Mesenchymal stem cell (in vitro differentiated cells and primary cell): ENCODE data around the gene TNFSF18.
A peak's percentile ranks its signal among the peaks of the same experiment; 100 is the strongest.

ENCODE experiments used
- DNase-seq: peaks from one replicate; pipeline ENCODE4 v3.0.0-alpha.2; 2013
- H2AFZ ChIP-seq: one replicate; pipeline ENCODE4 v1.6.1; 2013; ENCODE audit warnings: low read depth, mild to moderate bottlenecking, control low read depth, inconsistent platforms, low read length, moderate library complexity
- H2AK5ac ChIP-seq: 2 replicates; pipeline ENCODE4 v1.6.1; 2013; ENCODE audit warnings: low read length, moderate library complexity, mild to moderate bottlenecking, inconsistent platforms; ENCODE audit not compliant: severe bottlenecking
- H2BK120ac ChIP-seq: one replicate; pipeline ENCODE4 v1.6.1; 2013; ENCODE audit warnings: low read depth, mild to moderate bottlenecking, inconsistent platforms, low read length, moderate library complexity
- H2BK12ac ChIP-seq, 2 experiments: one replicate each; pipeline ENCODE4 v1.6.1; 2013; ENCODE audit warnings: inconsistent platforms in 2 of 2, low read length in 2 of 2, mild to moderate bottlenecking in 2 of 2, moderate library complexity in 2 of 2, control low read depth in 1 of 2
- H2BK15ac ChIP-seq: one replicate; pipeline ENCODE4 v1.6.1; 2013; ENCODE audit warnings: mild to moderate bottlenecking, low read depth, inconsistent platforms; ENCODE audit not compliant: poor library complexity, severe bottlenecking
- H2BK5ac ChIP-seq: 2 replicates; pipeline ENCODE4 v1.6.1; 2013; ENCODE audit warnings: low read depth, mild to moderate bottlenecking, low read length, control low read depth, inconsistent platforms; ENCODE audit not compliant: poor library complexity, severe bottlenecking
- H3K14ac ChIP-seq, 2 experiments: one replicate each; pipeline ENCODE4 v1.6.1; 2013; ENCODE audit warnings: inconsistent platforms in 2 of 2, low read length in 2 of 2, control low read depth in 1 of 2, mild to moderate bottlenecking in 1 of 2, moderate library complexity in 1 of 2
- H3K18ac ChIP-seq, 2 experiments: one replicate each; pipeline ENCODE4 v1.6.1; 2013; ENCODE audit warnings: inconsistent platforms in 2 of 2, low read length in 2 of 2, control low read depth in 1 of 2, low read depth in 1 of 2, mild to moderate bottlenecking in 1 of 2
- H3K23ac ChIP-seq, 2 experiments: one replicate each; pipeline ENCODE4 v1.6.1; 2013; ENCODE audit warnings: inconsistent platforms in 2 of 2, low read length in 2 of 2, mild to moderate bottlenecking in 2 of 2, moderate library complexity in 2 of 2, control low read depth in 1 of 2
- H3K27ac ChIP-seq: 2 replicates; pipeline ENCODE4 v1.5.1; 2013; ENCODE audit warnings: mild to moderate bottlenecking, moderate library complexity, low read length, control low read depth, inconsistent platforms; ENCODE audit not compliant: poor library complexity, severe bottlenecking
- H3K27me3 ChIP-seq, 2 experiments: 2 replicates each; pipeline versions ENCODE4 v1.6.1 to v1.7.0; 2013; ENCODE audit warnings: low read length in 2 of 2, mild to moderate bottlenecking in 2 of 2, moderate library complexity in 2 of 2, control low read depth in 1 of 2, inconsistent platforms in 1 of 2; ENCODE audit not compliant: control insufficient read depth in 1 of 2, insufficient read depth in 1 of 2
- H3K36me3 ChIP-seq, 2 experiments: 2 replicates each; pipeline versions ENCODE4 v1.6.1 to v1.7.0; 2013; ENCODE audit warnings: low read length in 2 of 2, control low read depth in 1 of 2, inconsistent platforms in 1 of 2, low read depth in 1 of 2, mild to moderate bottlenecking in 1 of 2; ENCODE audit not compliant: insufficient read depth in 2 of 2, control insufficient read depth in 1 of 2
- H3K4ac ChIP-seq, 2 experiments: one replicate each; pipeline ENCODE4 v1.6.1; 2013; ENCODE audit warnings: inconsistent platforms in 2 of 2, low read length in 2 of 2, mild to moderate bottlenecking in 2 of 2, moderate library complexity in 2 of 2, control low read depth in 1 of 2, low read depth in 1 of 2
- H3K4me1 ChIP-seq: 2 replicates; pipeline ENCODE4 v1.6.1; 2013; ENCODE audit warnings: low read depth, low read length, control low read depth; ENCODE audit not compliant: control insufficient read depth, insufficient read depth
- H3K4me2 ChIP-seq: 2 replicates; pipeline ENCODE4 v1.6.1; 2013; ENCODE audit warnings: low read length, mild to moderate bottlenecking, inconsistent platforms; ENCODE audit not compliant: poor library complexity, severe bottlenecking
- H3K4me3 ChIP-seq, 2 experiments: 2 replicates each; pipeline versions ENCODE4 v1.5.1 to v1.7.0; 2013; ENCODE audit warnings: low read length in 2 of 2, mild to moderate bottlenecking in 2 of 2, control low read depth in 1 of 2, low read depth in 1 of 2; ENCODE audit not compliant: insufficient read depth in 1 of 2
- H3K79me1 ChIP-seq: replicated peaks from 2 replicates; pipeline ENCODE4 v1.6.1; 2013; ENCODE audit warnings: mild to moderate bottlenecking, control low read depth, low read length, inconsistent platforms; ENCODE audit not compliant: poor library complexity, severe bottlenecking
- H3K9ac ChIP-seq: 2 replicates; pipeline ENCODE4 v1.7.0; 2013; ENCODE audit warnings: mild to moderate bottlenecking, low read length, moderate library complexity
- H3K9me3 ChIP-seq: 2 replicates; pipeline ENCODE4 v1.7.0; 2013; ENCODE audit warnings: mild to moderate bottlenecking, low read length; ENCODE audit not compliant: control insufficient read depth
- H4K8ac ChIP-seq: one replicate; pipeline ENCODE4 v1.6.1; 2013; ENCODE audit warnings: inconsistent platforms, mild to moderate bottlenecking, low read length, moderate library complexity
- H4K91ac ChIP-seq: one replicate; pipeline ENCODE4 v1.6.1; 2013; ENCODE audit warnings: mild to moderate bottlenecking, low read length, inconsistent platforms
- WGBS: methylation state at CpG from one replicate; pipeline ENCODE4 v1.1.7; 2013; ENCODE audit warnings: mixed read lengths; 5-methylcytosine and 5-hydroxymethylcytosine counted together

TNFSF18 gene

DNA sequence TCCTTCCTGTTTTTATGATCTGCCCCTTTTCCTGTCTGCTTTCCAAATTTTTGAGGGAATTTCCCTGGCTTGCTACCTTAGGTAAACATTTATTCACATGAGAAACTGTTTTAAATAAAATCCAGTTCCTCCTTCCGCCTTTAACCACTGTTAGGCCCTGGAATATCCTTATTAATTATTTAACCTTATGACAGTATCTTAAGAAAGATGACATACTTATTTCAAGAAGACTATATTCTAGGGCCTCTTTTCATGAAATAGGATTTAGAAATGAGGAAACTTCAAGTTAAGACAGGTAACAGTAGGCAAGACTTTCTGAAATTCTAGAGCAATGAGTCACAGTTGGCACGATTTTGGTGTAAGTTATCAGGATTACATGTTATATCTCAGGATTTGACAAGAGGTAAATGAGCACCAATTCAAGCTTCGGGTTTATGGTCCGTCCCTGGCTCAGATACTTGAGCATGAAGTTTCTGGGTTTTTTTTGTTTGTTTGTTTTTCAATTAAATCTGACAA is 2.0 kb upstream of the TNFSF18 start:
- Histone ChIP-seq H3K9me3 (no peaks in the 10 kb centered on the region), H3K36me3 (no peaks in the 10 kb centered on the region), H3K4me1 (peaks cover 2% of the 10 kb centered on the region), H3K79me1 (no peaks in the 10 kb centered on the region), H3K4me2 (no peak overlapping the region), H3K27ac (no peak overlapping the region), H2AK5ac (no peak overlapping the region), H3K18ac (no peak overlapping the region), H4K91ac (no peak overlapping the region), H2BK12ac (no peak overlapping the region), H3K4ac (no peak overlapping the region), H2BK15ac (no peak overlapping the region), H2BK5ac (no peak overlapping the region), H3K27me3 (no peaks in the 10 kb centered on the region), H3K9ac (no peak overlapping the region), H2AFZ (no peak overlapping the region), H3K23ac (no peak overlapping the region), H4K8ac (no peak overlapping the region), H2BK120ac (no peak overlapping the region), H3K14ac (no peak overlapping the region), H3K4me3 (no peak overlapping the region)
- 44% methylated on average over 1 of the region's 4 CpGs for WGBS
- DNase-seq = no peak

DNA sequence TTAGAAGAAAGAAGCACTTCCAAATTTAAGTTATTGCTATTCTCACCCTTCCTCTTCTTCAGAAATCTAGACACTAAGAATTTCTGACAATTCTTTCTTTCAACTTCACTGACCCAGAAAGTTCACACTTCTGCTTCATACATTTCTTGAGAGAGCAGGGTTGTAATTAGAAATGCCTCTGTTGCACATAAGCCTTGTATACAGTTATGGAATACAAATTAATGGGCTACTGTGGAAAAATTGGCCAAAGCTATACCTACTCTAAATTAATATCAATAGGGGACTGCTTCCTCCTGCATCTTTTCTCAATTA is 1.5 kb downstream of the TNFSF18 start:
- H3K9me3 ChIP-seq = no peaks in the 10 kb centered on the region
- no peak overlapping the region for H4K91ac ChIP-seq
- no peak overlapping the region for H2BK12ac ChIP-seq
- peaks cover 2% of the 10 kb centered on the region for H3K4me1 ChIP-seq
- H3K4ac ChIP-seq = no peak overlapping the region
- H3K27ac ChIP-seq = no peak overlapping the region
- H4K8ac ChIP-seq = no peak overlapping the region
- H2BK15ac ChIP-seq = no peak overlapping the region
- H3K18ac ChIP-seq = no peak overlapping the region
- H2AK5ac ChIP-seq = no peak overlapping the region
- no peaks in the 10 kb centered on the region for H3K36me3 ChIP-seq
- H3K79me1 ChIP-seq = no peaks in the 10 kb centered on the region
- H3K14ac ChIP-seq = no peak overlapping the region
- H3K27me3 ChIP-seq = no peaks in the 10 kb centered on the region
- DNase-seq = no peak
- H2BK5ac ChIP-seq = no peak overlapping the region
- no peak overlapping the region for H3K23ac ChIP-seq
- H3K9ac ChIP-seq = no peak overlapping the region
- H3K4me3 ChIP-seq = no peak overlapping the region
- no peak overlapping the region for H2AFZ ChIP-seq
- no peak overlapping the region for H3K4me2 ChIP-seq
- H2BK120ac ChIP-seq = no peak overlapping the region

DNA sequence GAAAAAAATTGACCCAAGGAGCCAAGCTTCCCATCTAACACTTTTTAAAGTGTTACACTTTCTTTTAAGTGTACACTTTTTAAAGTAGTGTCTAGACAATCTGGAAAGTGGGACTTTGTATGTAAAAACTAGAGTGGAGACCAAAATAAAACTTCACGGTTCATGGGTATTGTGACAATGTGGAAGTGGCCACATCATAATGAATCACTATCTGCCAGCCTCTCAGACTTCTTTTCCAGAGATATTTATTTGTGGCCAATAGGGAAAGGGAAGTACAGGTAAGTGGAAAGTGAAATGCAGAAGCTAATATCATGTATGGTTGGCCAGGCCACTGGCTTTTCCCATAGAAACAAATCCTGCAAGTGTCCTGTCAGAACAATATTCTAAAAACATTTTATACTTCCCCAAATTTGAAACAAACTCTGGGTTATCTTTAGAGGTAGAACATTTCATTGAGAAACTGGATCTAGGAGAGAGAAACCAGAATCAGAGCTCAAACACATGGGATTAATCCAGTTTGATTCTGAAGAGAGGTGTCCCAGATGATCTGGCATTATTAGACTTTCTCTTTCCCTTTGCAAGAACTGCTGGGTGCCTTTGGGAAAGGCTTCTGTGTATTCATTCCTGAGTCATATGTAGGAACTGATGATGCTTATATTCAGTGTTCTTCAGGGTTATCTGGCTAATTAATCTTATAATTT is 2.0 kb downstream of the TNFSF18 start:
- DNase-seq = peak; percentile 57
- no peak overlapping the region for H3K4ac ChIP-seq
- H3K27ac ChIP-seq = peak overlapping the region; percentile 17
- H3K79me1 ChIP-seq = no peaks in the 10 kb centered on the region
- H3K9ac ChIP-seq = no peak overlapping the region
- no peak overlapping the region for H3K18ac ChIP-seq
- H3K4me3 ChIP-seq = no peak overlapping the region
- H2AFZ ChIP-seq = no peak overlapping the region
- H3K14ac ChIP-seq = no peak overlapping the region
- no peak overlapping the region for H2BK120ac ChIP-seq
- H3K9me3 ChIP-seq = no peaks in the 10 kb centered on the region
- no peak overlapping the region for H4K91ac ChIP-seq
- H2AK5ac ChIP-seq = no peak overlapping the region
- peaks cover 2% of the 10 kb centered on the region for H3K4me1 ChIP-seq
- no peak overlapping the region for H2BK5ac ChIP-seq
- H4K8ac ChIP-seq = no peak overlapping the region
- no peaks in the 10 kb centered on the region for H3K27me3 ChIP-seq
- WGBS = no CpG with 5 or more reads among the region's 1 CpG
- H3K36me3 ChIP-seq = no peaks in the 10 kb centered on the region
- H2BK12ac ChIP-seq = no peak overlapping the region
- no peak overlapping the region for H2BK15ac ChIP-seq
- H3K4me2 ChIP-seq = no peak overlapping the region
- no peak overlapping the region for H3K23ac ChIP-seq

DNA sequence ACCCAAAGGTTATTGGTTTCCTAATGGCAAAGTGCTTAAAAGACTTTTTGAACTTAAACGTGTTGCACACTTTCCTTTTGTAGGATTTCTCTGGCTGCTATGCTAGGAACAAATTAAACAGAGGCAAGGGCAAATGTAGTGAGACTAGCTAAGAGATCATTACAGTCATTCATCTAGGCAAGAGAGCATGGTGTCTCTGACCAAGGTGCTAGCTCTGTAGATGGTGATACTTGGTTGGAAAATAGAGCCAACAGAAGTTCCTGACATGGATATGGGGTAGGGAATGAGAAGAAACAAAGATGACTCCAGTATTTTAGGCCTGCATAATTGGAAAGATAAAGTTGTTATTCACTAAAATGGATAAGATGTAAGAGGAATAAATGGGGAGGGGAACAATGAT is 6.1 kb downstream of the TNFSF18 start:
- no peak overlapping the region for H4K8ac ChIP-seq
- no peak overlapping the region for H2BK120ac ChIP-seq
- H2BK12ac ChIP-seq = no peak overlapping the region
- H3K18ac ChIP-seq = no peak overlapping the region
- 94% methylated on average over 1 of the region's 1 CpG for WGBS
- H3K9ac ChIP-seq = no peak overlapping the region
- no peaks in the 10 kb centered on the region for H3K4me1 ChIP-seq
- H3K27me3 ChIP-seq = no peaks in the 10 kb centered on the region
- no peak overlapping the region for H3K14ac ChIP-seq
- H3K79me1 ChIP-seq = no peaks in the 10 kb centered on the region
- no peak overlapping the region for H3K4me3 ChIP-seq
- no peak overlapping the region for H2BK5ac ChIP-seq
- H2AFZ ChIP-seq = no peak overlapping the region
- H3K4me2 ChIP-seq = no peak overlapping the region
- no peak overlapping the region for H2AK5ac ChIP-seq
- DNase-seq = no peak
- H3K36me3 ChIP-seq = no peaks in the 10 kb centered on the region
- no peak overlapping the region for H3K23ac ChIP-seq
- H3K27ac ChIP-seq = no peak overlapping the region
- H3K9me3 ChIP-seq = no peaks in the 10 kb centered on the region
- no peak overlapping the region for H4K91ac ChIP-seq
- no peak overlapping the region for H3K4ac ChIP-seq
- H2BK15ac ChIP-seq = no peak overlapping the region
